Osteoblast (primary cell): ENCODE measurements around the gene CATSPERD. TPM values are rescaled to one million over a fixed set of nuclear protein-coding genes. Genes with fewer than 3 reads are reported as not detected.

Experiments
- DNase-seq: peaks from one replicate; pipeline ENCODE4 v3.0.0; 2011; ENCODE audit warnings: low spot score, mixed read lengths; ENCODE audit not compliant: insufficient read length; ENCODE audit errors: missing footprints
- H2AFZ ChIP-seq: 2 replicates; pipeline ENCODE4 v1.6.0; 2011; ENCODE audit warnings: mild to moderate bottlenecking, low read length
- H3K27ac ChIP-seq: 2 replicates; pipeline ENCODE4 v1.5.1; 2011; ENCODE audit warnings: mild to moderate bottlenecking, low read depth, low read length, moderate library complexity
- H3K27me3 ChIP-seq: 2 replicates; pipeline ENCODE4 v1.6.0; 2012; ENCODE audit warnings: mild to moderate bottlenecking, control low read depth, inconsistent platforms, low read length, moderate library complexity; ENCODE audit not compliant: insufficient read depth
- H3K36me3 ChIP-seq: 2 replicates; pipeline ENCODE4 v1.5.1; 2011; ENCODE audit warnings: mild to moderate bottlenecking, low read length, control low read depth, moderate library complexity; ENCODE audit not compliant: insufficient read depth
- H3K4me1 ChIP-seq: 2 replicates; pipeline ENCODE4 v1.5.1; 2011; ENCODE audit warnings: mild to moderate bottlenecking, low read length, control low read depth, moderate library complexity; ENCODE audit not compliant: insufficient read depth
- H3K4me2 ChIP-seq: 2 replicates; pipeline ENCODE4 v1.6.0; 2011; ENCODE audit warnings: mild to moderate bottlenecking, low read length; ENCODE audit not compliant: insufficient read depth
- H3K4me3 ChIP-seq: fragments of 200-600 bp; sonication (generic); 3 replicates; pipeline ENCODE4 v1.5.1; 2012; ENCODE audit warnings: mild to moderate bottlenecking, low read length, inconsistent platforms; ENCODE audit not compliant: insufficient read depth
- H3K79me2 ChIP-seq: 2 replicates; pipeline ENCODE4 v1.6.0; 2012; ENCODE audit warnings: mild to moderate bottlenecking, low read length, control low read depth, inconsistent platforms; ENCODE audit not compliant: insufficient read depth
- H3K9me3 ChIP-seq: 2 replicates; pipeline ENCODE4 v1.5.1; 2011; ENCODE audit warnings: low read depth, low read length, control low read depth
- H4K20me1 ChIP-seq: 2 replicates; pipeline ENCODE4 v1.6.0; 2012; ENCODE audit warnings: mild to moderate bottlenecking, low read length, control low read depth; ENCODE audit not compliant: insufficient read depth
- CTCF ChIP-seq: IDR thresholded peaks from 2 replicates; pipeline ENCODE4 v1.5.1; 2011; ENCODE audit warnings: mild to moderate bottlenecking, low read depth, low read length, moderate library complexity; ENCODE audit errors: extremely low read depth
- total RNA-seq: library from RNA; depleted of rRNA; stranded (reverse); fragments of >200 nt; gene quantifications from 2 replicates; pipeline ENCODE4 v1.2.3, GENCODE V29; 2012

The CATSPERD gene
- total RNA-seq, 1 donor, result under 0.01 TPM

- peak overlapping the region; percentile 96 for H3K4me3 ChIP-seq
- peak; percentile 93 for DNase-seq
- no peaks in the 10 kb centered on the region for H3K27me3 ChIP-seq
- H3K36me3 ChIP-seq, result peaks cover 52% of the 10 kb centered on the region
- peaks cover 70% of the 10 kb centered on the region for H3K79me2 ChIP-seq
- H3K27ac ChIP-seq, result peak overlapping the region; percentile 2
- H2AFZ ChIP-seq, result no peak overlapping the region
- H3K9me3 ChIP-seq, result no peaks in the 10 kb centered on the region
- peaks cover 9% of the 10 kb centered on the region for H3K4me1 ChIP-seq
- H3K4me2 ChIP-seq, result peak overlapping the region; percentile 91
- peaks cover 63% of the 10 kb centered on the region for H4K20me1 ChIP-seq
- no peak for TF ChIP-seq CTCF
These were observed 28.4 kb upstream of the CATSPERD start for GRCh38 chr19:5691822-5692722.

- Histone ChIP-seq H3K4me3 (no peak overlapping the region), H3K27ac (peak overlapping the region; percentile 2), H3K9me3 (no peaks in the 10 kb centered on the region), H4K20me1 (peaks cover 65% of the 10 kb centered on the region), H3K79me2 (peaks cover 71% of the 10 kb centered on the region), H2AFZ (no peak overlapping the region), H3K4me2 (peak overlapping the region; percentile 91), H3K4me1 (peaks cover 9% of the 10 kb centered on the region), H3K36me3 (peaks cover 54% of the 10 kb centered on the region), H3K27me3 (no peaks in the 10 kb centered on the region)
- DNase-seq, result peak; percentile 75
- no peak for TF ChIP-seq CTCF
These were observed 27.7 kb upstream of the CATSPERD start for GRCh38 chr19:5692723-5693194.

DNA sequence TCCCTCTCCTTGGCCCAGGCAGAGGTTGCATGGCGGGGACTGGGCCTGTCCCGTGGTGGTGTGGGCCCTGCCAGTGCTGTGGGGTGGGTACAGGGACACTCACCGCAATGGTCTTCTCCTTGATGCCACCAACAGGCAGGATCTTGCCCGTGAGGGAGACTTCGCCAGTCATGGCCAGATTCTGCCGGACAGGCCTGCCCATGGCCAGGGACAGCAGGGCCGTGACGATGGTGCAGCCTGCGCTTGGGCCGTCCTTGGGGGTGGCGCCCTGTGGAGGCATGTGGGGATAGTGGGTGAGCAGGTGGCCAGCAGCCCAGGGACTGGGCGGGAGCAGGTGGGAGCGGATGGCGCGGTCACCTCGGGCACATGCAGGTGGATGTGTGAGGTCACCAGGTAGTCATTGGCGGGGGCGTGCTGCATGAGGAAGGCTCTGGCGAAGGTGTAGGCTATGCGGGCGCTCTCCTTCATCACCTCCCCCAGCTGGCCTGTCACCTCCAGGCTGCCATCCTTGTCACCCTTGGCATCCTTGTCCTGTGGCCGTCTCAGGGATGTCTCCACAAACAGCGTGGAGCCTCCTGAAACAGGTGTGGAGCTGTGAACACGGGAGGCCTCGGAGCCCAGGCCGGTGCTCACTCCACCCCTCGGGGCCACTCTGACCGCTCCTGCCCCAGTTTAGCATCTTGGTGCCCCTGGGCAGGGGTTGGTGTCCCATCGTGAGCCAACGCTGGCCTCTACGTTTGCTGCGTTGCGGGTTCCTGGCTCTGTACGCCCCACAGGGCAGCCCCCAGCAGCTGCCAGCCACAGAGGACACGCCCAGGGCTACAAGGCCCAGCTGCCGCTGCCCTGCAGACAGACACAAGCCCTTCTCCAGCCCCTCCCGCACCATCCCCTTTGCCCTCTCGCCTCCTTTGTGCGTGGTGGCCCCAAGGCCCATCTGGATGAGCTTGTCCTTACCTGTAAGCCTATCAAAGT lies 27.0 kb upstream of the CATSPERD start:
- peak; percentile 65 for DNase-seq
- Histone ChIP-seq H2AFZ (no peak overlapping the region), H3K4me3 (no peak overlapping the region), H3K9me3 (no peaks in the 10 kb centered on the region), H3K4me1 (peaks cover 9% of the 10 kb centered on the region), H3K36me3 (peaks cover 60% of the 10 kb centered on the region), H4K20me1 (peaks cover 67% of the 10 kb centered on the region), H3K27me3 (no peaks in the 10 kb centered on the region), H3K27ac (no peak overlapping the region), H3K79me2 (peaks cover 71% of the 10 kb centered on the region), H3K4me2 (no peak overlapping the region)
- TF ChIP-seq CTCF, result no peak
